H9 (cell line): ENCODE results near the gene PDE2A. TPM values are rescaled to one million over a fixed set of nuclear protein-coding genes. Genes with fewer than 3 reads are reported as not detected.

ENCODE experiments used
- DNase-seq: peaks from one replicate; pipeline ENCODE4 v3.0.0-alpha.2; 2017
- H2AFZ ChIP-seq: one replicate; pipeline ENCODE4 v1.6.1; 2013; ENCODE audit warnings: mild to moderate bottlenecking, low read length, control low read depth, moderate library complexity
- H2AK5ac ChIP-seq: 2 replicates; pipeline ENCODE4 v1.6.1; 2013; ENCODE audit warnings: low read length, control low read depth, mixed read lengths; ENCODE audit not compliant: insufficient read length
- H2BK120ac ChIP-seq: one replicate; pipeline ENCODE4 v1.6.1; 2013; ENCODE audit warnings: low read depth, mild to moderate bottlenecking, low read length, control low read depth, inconsistent platforms; ENCODE audit not compliant: poor library complexity, severe bottlenecking
- H2BK12ac ChIP-seq: 2 replicates; pipeline ENCODE4 v1.6.1; 2013; ENCODE audit warnings: low read length, control low read depth, mixed read lengths, low read depth; ENCODE audit not compliant: insufficient read length
- H2BK15ac ChIP-seq: 2 replicates; pipeline ENCODE4 v1.6.1; 2013; ENCODE audit warnings: low read depth, low read length, control low read depth
- H2BK20ac ChIP-seq: one replicate; pipeline ENCODE4 v1.6.1; 2013; ENCODE audit warnings: low read depth, mild to moderate bottlenecking, low read length, control low read depth, inconsistent platforms; ENCODE audit not compliant: poor library complexity, severe bottlenecking
- H2BK5ac ChIP-seq: 2 replicates; pipeline ENCODE4 v1.6.1; 2013; ENCODE audit warnings: low read length, control low read depth, mixed read lengths; ENCODE audit not compliant: insufficient read length
- H3K14ac ChIP-seq: 2 replicates; pipeline ENCODE4 v1.6.1; 2013; ENCODE audit warnings: low read length, control low read depth; ENCODE audit not compliant: insufficient read depth
- H3K18ac ChIP-seq: 2 replicates; pipeline ENCODE4 v1.6.1; 2013; ENCODE audit warnings: low read depth, mild to moderate bottlenecking, mixed read lengths, low read length, control low read depth; ENCODE audit not compliant: insufficient read length
- H3K23ac ChIP-seq: 2 replicates; pipeline ENCODE4 v1.6.1; 2013; ENCODE audit warnings: low read length, control low read depth, mixed read lengths, low read depth; ENCODE audit not compliant: insufficient read length
- H3K23me2 ChIP-seq: 2 replicates; pipeline ENCODE4 v1.6.1; 2013; ENCODE audit warnings: low read depth, mild to moderate bottlenecking, mixed read lengths, low read length, control low read depth; ENCODE audit not compliant: insufficient read length, poor library complexity, severe bottlenecking
- H3K27ac ChIP-seq: 2 replicates; pipeline ENCODE4 v1.5.1; 2013; ENCODE audit warnings: low read length, control low read depth, mixed read lengths, low read depth; ENCODE audit not compliant: insufficient read length
- H3K27me3 ChIP-seq: 2 replicates; pipeline ENCODE4 v1.6.1; 2013; ENCODE audit warnings: low read length, control low read depth, inconsistent platforms; ENCODE audit not compliant: insufficient read depth
- H3K4ac ChIP-seq: 2 replicates; pipeline ENCODE4 v1.6.1; 2013; ENCODE audit warnings: low read depth, mild to moderate bottlenecking, control low read depth, inconsistent platforms, low read length, moderate library complexity
- H3K4me1 ChIP-seq: 2 replicates; pipeline ENCODE4 v1.6.1; 2013; ENCODE audit warnings: low read length, control low read depth, inconsistent platforms; ENCODE audit not compliant: insufficient read depth
- H3K4me2 ChIP-seq: 2 replicates; pipeline ENCODE4 v1.6.1; 2013; ENCODE audit warnings: low read length, control low read depth, mixed read lengths; ENCODE audit not compliant: insufficient read length, insufficient read depth
- H3K56ac ChIP-seq: 2 replicates; pipeline ENCODE4 v1.6.1; 2013; ENCODE audit warnings: low read depth, mild to moderate bottlenecking, mixed read lengths, low read length, control low read depth; ENCODE audit not compliant: insufficient read length
- H3K79me1 ChIP-seq: 2 replicates; pipeline ENCODE4 v1.6.1; 2013; ENCODE audit warnings: low read depth, mild to moderate bottlenecking, moderate library complexity, low read length, control low read depth, inconsistent platforms; ENCODE audit not compliant: insufficient read depth, poor library complexity, severe bottlenecking
- H3K79me2 ChIP-seq: 2 replicates; pipeline ENCODE4 v1.6.1; 2013; ENCODE audit warnings: low read length, control low read depth, inconsistent platforms; ENCODE audit not compliant: insufficient read depth
- H3K9ac ChIP-seq: 2 replicates; pipeline ENCODE4 v1.6.1; 2013; ENCODE audit warnings: low read length, control low read depth, mixed read lengths; ENCODE audit not compliant: insufficient read length; ENCODE audit errors: extremely low read depth
- H3K9me3 ChIP-seq: one replicate; pipeline ENCODE4 v1.6.1; 2013; ENCODE audit warnings: low read depth, low read length, inconsistent platforms; ENCODE audit not compliant: control insufficient read depth
- H3T11ph ChIP-seq: one replicate; pipeline ENCODE4 v1.6.1; 2013; ENCODE audit warnings: mild to moderate bottlenecking, low read length, control low read depth, inconsistent platforms
- H4K20me1 ChIP-seq: one replicate; pipeline ENCODE4 v1.6.1; 2013; ENCODE audit not compliant: control insufficient read depth, insufficient read length, insufficient read depth
- H4K5ac ChIP-seq: 2 replicates; pipeline ENCODE4 v1.6.1; 2013; ENCODE audit warnings: low read depth, mild to moderate bottlenecking, mixed read lengths, low read length, control low read depth; ENCODE audit not compliant: insufficient read length
- H4K8ac ChIP-seq: replicated peaks from 2 replicates; pipeline ENCODE4 v1.6.1; 2013; ENCODE audit warnings: low read length, control low read depth, mixed read lengths, low read depth; ENCODE audit not compliant: insufficient read length
- H4K91ac ChIP-seq: 2 replicates; pipeline ENCODE4 v1.6.1; 2013; ENCODE audit warnings: low read depth, mild to moderate bottlenecking, moderate library complexity, mixed read lengths, low read length, control low read depth; ENCODE audit not compliant: insufficient read length
- H3K27ac Mint-ChIP-seq, 3 experiments: 2 replicates in 2 of 3; 3 replicates in 1 of 3; pipeline ENCODE4 v1.8.0; 2020 to 2021; ENCODE audit warnings: mixed read lengths in 3 of 3, mild to moderate bottlenecking in 1 of 3, moderate library complexity in 1 of 3
- H3K27me3 Mint-ChIP-seq: 2 replicates; pipeline ENCODE4 v1.8.0; 2021; ENCODE audit warnings: low read depth, mild to moderate bottlenecking, moderate library complexity, mixed read lengths
- H3K36me3 Mint-ChIP-seq, 3 experiments: 2 replicates in 2 of 3; 3 replicates in 1 of 3; pipeline ENCODE4 v1.8.0; 2020 to 2021; ENCODE audit warnings: low read depth in 3 of 3, mixed read lengths in 3 of 3; ENCODE audit not compliant: insufficient read depth in 1 of 3
- H3K4me1 Mint-ChIP-seq, 2 experiments: 2 replicates each; pipeline ENCODE4 v1.8.0; 2020; ENCODE audit warnings: mixed read lengths in 2 of 2
- H3K4me3 Mint-ChIP-seq, 2 experiments: 2 replicates in 1 of 2; 3 replicates in 1 of 2; pipeline ENCODE4 v1.8.0; 2020 to 2021; ENCODE audit warnings: mild to moderate bottlenecking in 2 of 2, mixed read lengths in 2 of 2, moderate library complexity in 1 of 2
- H3K9me3 Mint-ChIP-seq, 2 experiments: 2 replicates in 1 of 2; 3 replicates in 1 of 2; pipeline ENCODE4 v1.8.0; 2020; ENCODE audit warnings: mild to moderate bottlenecking in 2 of 2, mixed read lengths in 2 of 2, moderate library complexity in 1 of 2
- WGBS: extraction: QIAGEN DNeasy Blood & Tissue Kit; methylation state at CpG from one replicate; pipeline ENCODE4 v1.1.7; 2013; ENCODE audit warnings: missing lambda C conversion rate, low lambda C conversion rate, mixed read lengths; ENCODE audit not compliant: insufficient read length; ENCODE audit errors: extremely low coverage; 5-methylcytosine and 5-hydroxymethylcytosine counted together
- total RNA-seq: library from RNA; stranded (reverse); gene quantifications from 2 replicates; pipeline ENCODE4 v1.2.1, GENCODE V29; 2021
- TF ChIP-seq, protein P1 (sequence below): fragments of 200-600 bp; sonication (generic); conservative IDR thresholded peaks from 3 replicates; pipeline ENCODE4 v1.8.0; 2021; ENCODE audit warnings: antibody characterized with exemption, mild to moderate bottlenecking

Gene PDE2A
- total RNA-seq, 1 experiment from 2014 or later: 3.4 TPM

- Histone ChIP-seq H3K4me1 (no peaks in the 10 kb centered on the region), H3K79me1 (no peaks in the 10 kb centered on the region), H3K79me2 (no peaks in the 10 kb centered on the region), H2AFZ (no peak overlapping the region), H2BK120ac (no peak overlapping the region), H3K4me2 (no peak overlapping the region), H4K8ac (no peak overlapping the region), H3K4ac (no peak overlapping the region), H3K18ac (no peak overlapping the region), H2BK15ac (no peak overlapping the region), H3K27me3 (no peaks in the 10 kb centered on the region), H3T11ph (no peak overlapping the region), H3K23me2 (no peaks in the 10 kb centered on the region), H2BK12ac (no peak overlapping the region), H3K9ac (no peak overlapping the region), H3K9me3 (no peaks in the 10 kb centered on the region), H4K5ac (no peak overlapping the region), H2AK5ac (no peak overlapping the region), H2BK5ac (no peak overlapping the region), H4K91ac (no peak overlapping the region), H3K23ac (no peak overlapping the region), H3K27ac (no peak overlapping the region), H3K14ac (no peak overlapping the region), H4K20me1 (no peaks in the 10 kb centered on the region), H2BK20ac (no peak overlapping the region), H3K56ac (no peak overlapping the region)
- TF ChIP-seq, protein P1, sequence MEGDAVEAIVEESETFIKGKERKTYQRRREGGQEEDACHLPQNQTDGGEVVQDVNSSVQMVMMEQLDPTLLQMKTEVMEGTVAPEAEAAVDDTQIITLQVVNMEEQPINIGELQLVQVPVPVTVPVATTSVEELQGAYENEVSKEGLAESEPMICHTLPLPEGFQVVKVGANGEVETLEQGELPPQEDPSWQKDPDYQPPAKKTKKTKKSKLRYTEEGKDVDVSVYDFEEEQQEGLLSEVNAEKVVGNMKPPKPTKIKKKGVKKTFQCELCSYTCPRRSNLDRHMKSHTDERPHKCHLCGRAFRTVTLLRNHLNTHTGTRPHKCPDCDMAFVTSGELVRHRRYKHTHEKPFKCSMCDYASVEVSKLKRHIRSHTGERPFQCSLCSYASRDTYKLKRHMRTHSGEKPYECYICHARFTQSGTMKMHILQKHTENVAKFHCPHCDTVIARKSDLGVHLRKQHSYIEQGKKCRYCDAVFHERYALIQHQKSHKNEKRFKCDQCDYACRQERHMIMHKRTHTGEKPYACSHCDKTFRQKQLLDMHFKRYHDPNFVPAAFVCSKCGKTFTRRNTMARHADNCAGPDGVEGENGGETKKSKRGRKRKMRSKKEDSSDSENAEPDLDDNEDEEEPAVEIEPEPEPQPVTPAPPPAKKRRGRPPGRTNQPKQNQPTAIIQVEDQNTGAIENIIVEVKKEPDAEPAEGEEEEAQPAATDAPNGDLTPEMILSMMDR: no peak
- Mint-ChIP-seq H3K27ac (no peak overlapping the region), H3K4me3 (no peak overlapping the region), H3K9me3 (no peaks in the 10 kb centered on the region), H3K36me3 (peaks cover 30 to 73% (median 69%) of the 10 kb centered on the region in 3 experiments; a peak in 6 of 7 replicates), H3K4me1 (peaks cover 11 to 13% of the 10 kb centered on the region in 2 experiments), H3K27me3 (no peaks in the 10 kb centered on the region)
- WGBS: no CpG with 5 or more reads among the region's 44 CpGs
- peak; percentile 88 for DNase-seq
Observed at GRCh38 chr11:72696866-72697700, 22.9 kb upstream of the PDE2A start.
